ENCODE data around the gene GBF1.

GBF1 gene

GRCh38 chr10:102416283-102416682 is 171.0 kb downstream of the GBF1 start:
- H3K36me3 ChIP-seq (ENCODE audit: insufficient read depth, low read length): no peaks in the 10 kb centered on the region
- no peak overlapping the region for H3K27ac ChIP-seq (ENCODE audit: low read depth, low read length)
- no peaks in the 10 kb centered on the region for H3K9me3 ChIP-seq (ENCODE audit: low read length)
- no peak overlapping the region for H3K4me3 ChIP-seq (ENCODE audit: low read depth in 1 of 2, low read length in 2 of 2)
- H3K27me3 ChIP-seq (ENCODE audit: control insufficient read depth in 1 of 2, insufficient read depth in 2 of 2, low read length in 2 of 2): peaks cover 22 to 54% of the 10 kb centered on the region in 2 donors
- H3K9ac ChIP-seq (ENCODE audit: low read length): no peak overlapping the region
- peaks cover 18% of the 10 kb centered on the region for H3K4me1 ChIP-seq (ENCODE audit: insufficient read depth, low read length)

GRCh38 chr10:102416695-102417094 is 171.4 kb downstream of the GBF1 start:
- Histone ChIP-seq H3K9ac (ENCODE audit: low read length) (no peak overlapping the region), H3K36me3 (ENCODE audit: insufficient read depth, low read length) (no peaks in the 10 kb centered on the region), H3K27me3 (ENCODE audit: control insufficient read depth in 1 of 2, insufficient read depth in 2 of 2, low read length in 2 of 2) (peaks cover 22 to 50% of the 10 kb centered on the region in 2 donors), H3K4me3 (ENCODE audit: low read depth in 1 of 2, low read length in 2 of 2) (no peak overlapping the region), H3K27ac (ENCODE audit: low read depth, low read length) (no peak overlapping the region), H3K4me1 (ENCODE audit: insufficient read depth, low read length) (peaks cover 16% of the 10 kb centered on the region), H3K9me3 (ENCODE audit: low read length) (no peaks in the 10 kb centered on the region)

GRCh38 chr10:102418622-102419268 is 173.4 kb downstream of the GBF1 start, which contains the start of gene PSD:
PSD (minus strand) TSS chr10:102418785; CDS start chr10:102417038, 1,747 bp downstream.
- Histone ChIP-seq H3K27ac (ENCODE audit: low read depth, low read length) (no peak within 1 kb of the TSS), H3K36me3 (ENCODE audit: insufficient read depth, low read length) (peaks cover 10% of the 10 kb centered on the region), H3K9me3 (ENCODE audit: low read length) (no peaks in the 10 kb centered on the region), H3K9ac (ENCODE audit: low read length) (no peak within 1 kb of the TSS), H3K4me3 (ENCODE audit: low read depth in 1 of 2, low read length in 2 of 2) (peak within 1 kb of the TSS; percentile 12 to 86), H3K27me3 (ENCODE audit: control insufficient read depth in 1 of 2, insufficient read depth in 2 of 2, low read length in 2 of 2) (peaks cover 22 to 39% of the 10 kb centered on the region in 2 donors), H3K4me1 (ENCODE audit: insufficient read depth, low read length) (peaks cover 30% of the 10 kb centered on the region)

- Histone ChIP-seq H3K4me3 (ENCODE audit: low read depth in 1 of 2, low read length in 2 of 2) (peak overlapping the region; percentile 12 to 86), H3K27me3 (ENCODE audit: control insufficient read depth in 1 of 2, insufficient read depth in 2 of 2, low read length in 2 of 2) (peaks cover 22 to 37% of the 10 kb centered on the region in 2 donors), H3K27ac (ENCODE audit: low read depth, low read length) (peak overlapping the region; percentile 88), H3K9me3 (ENCODE audit: low read length) (no peaks in the 10 kb centered on the region), H3K4me1 (ENCODE audit: insufficient read depth, low read length) (peaks cover 30% of the 10 kb centered on the region), H3K9ac (ENCODE audit: low read length) (no peak overlapping the region), H3K36me3 (ENCODE audit: insufficient read depth, low read length) (peaks cover 18% of the 10 kb centered on the region)
Observed at GRCh38 chr10:102419269-102420180, 174.2 kb downstream of the GBF1 start.

GRCh38 chr10:102420181-102420713 is 174.9 kb downstream of the GBF1 start:
- H3K4me3 ChIP-seq (ENCODE audit: low read depth in 1 of 2, low read length in 2 of 2): peak overlapping the region; percentile 12 to 86
- peaks cover 16 to 29% of the 10 kb centered on the region in 2 donors for H3K27me3 ChIP-seq (ENCODE audit: control insufficient read depth in 1 of 2, insufficient read depth in 2 of 2, low read length in 2 of 2)
- no peaks in the 10 kb centered on the region for H3K9me3 ChIP-seq (ENCODE audit: low read length)
- peaks cover 20% of the 10 kb centered on the region for H3K36me3 ChIP-seq (ENCODE audit: insufficient read depth, low read length)
- peaks cover 30% of the 10 kb centered on the region for H3K4me1 ChIP-seq (ENCODE audit: insufficient read depth, low read length)
- peak overlapping the region; percentile 88 for H3K27ac ChIP-seq (ENCODE audit: low read depth, low read length)
- peak overlapping the region; percentile 81 for H3K9ac ChIP-seq (ENCODE audit: low read length)

- Histone ChIP-seq H3K27ac (ENCODE audit: low read depth, low read length) (peak within 1 kb of the TSS; percentile 88), H3K36me3 (ENCODE audit: insufficient read depth, low read length) (peaks cover 20% of the 10 kb centered on the region), H3K4me1 (ENCODE audit: insufficient read depth, low read length) (peaks cover 30% of the 10 kb centered on the region), H3K9ac (ENCODE audit: low read length) (peak within 1 kb of the TSS; percentile 81), H3K4me3 (ENCODE audit: low read depth in 1 of 2, low read length in 2 of 2) (peak within 1 kb of the TSS; percentile 59 to 86), H3K9me3 (ENCODE audit: low read length) (no peaks in the 10 kb centered on the region), H3K27me3 (ENCODE audit: control insufficient read depth in 1 of 2, insufficient read depth in 2 of 2, low read length in 2 of 2) (peaks cover 11 to 23% of the 10 kb centered on the region in 2 donors)
Observed at GRCh38 chr10:102420714-102421506, 175.6 kb downstream of the GBF1 start, which contains the start of gene FBXL15. FBXL15 (plus strand) TSS chr10:102420836; CDS start chr10:102421130, 294 bp downstream.

- peaks cover 30% of the 10 kb centered on the region for H3K4me1 ChIP-seq (ENCODE audit: insufficient read depth, low read length)
Observed at GRCh38 chr10:102421507-102421756, 176.1 kb downstream of the GBF1 start.

GRCh38 chr10:102421757-102422512 is 176.6 kb downstream of the GBF1 start:
- peaks cover 20% of the 10 kb centered on the region for H3K36me3 ChIP-seq (ENCODE audit: insufficient read depth, low read length)
- H3K9ac ChIP-seq (ENCODE audit: low read length): peak overlapping the region; percentile 81
- H3K4me1 ChIP-seq (ENCODE audit: insufficient read depth, low read length): peaks cover 30% of the 10 kb centered on the region
- no peaks in the 10 kb centered on the region for H3K9me3 ChIP-seq (ENCODE audit: low read length)
- H3K27ac ChIP-seq (ENCODE audit: low read depth, low read length): peak overlapping the region; percentile 88
- H3K4me3 ChIP-seq (ENCODE audit: low read depth in 1 of 2, low read length in 2 of 2): peak overlapping the region; percentile 59 to 86
- peaks cover 7 to 13% of the 10 kb centered on the region in 2 donors for H3K27me3 ChIP-seq (ENCODE audit: control insufficient read depth in 1 of 2, insufficient read depth in 2 of 2, low read length in 2 of 2)

More at GRCh38 chr10:102421507-102421756, 176.1 kb downstream of the GBF1 start:
- peak overlapping the region; percentile 59 to 86 for H3K4me3 ChIP-seq (ENCODE audit: low read depth in 1 of 2, low read length in 2 of 2)
- peak overlapping the region; percentile 88 for H3K27ac ChIP-seq (ENCODE audit: low read depth, low read length)
- peaks cover 7 to 18% of the 10 kb centered on the region in 2 donors for H3K27me3 ChIP-seq (ENCODE audit: control insufficient read depth in 1 of 2, insufficient read depth in 2 of 2, low read length in 2 of 2)
- peak overlapping the region; percentile 81 for H3K9ac ChIP-seq (ENCODE audit: low read length)
- H3K9me3 ChIP-seq (ENCODE audit: low read length): no peaks in the 10 kb centered on the region
- H3K36me3 ChIP-seq (ENCODE audit: insufficient read depth, low read length): peaks cover 20% of the 10 kb centered on the region

GRCh38 chr10:102422545-102423129 is 177.3 kb downstream of the GBF1 start:
- Histone ChIP-seq H3K4me1 (ENCODE audit: insufficient read depth, low read length) (peaks cover 30% of the 10 kb centered on the region), H3K9ac (ENCODE audit: low read length) (peak overlapping the region; percentile 81), H3K4me3 (ENCODE audit: low read depth in 1 of 2, low read length in 2 of 2) (peak overlapping the region; percentile 59 to 86), H3K36me3 (ENCODE audit: insufficient read depth, low read length) (peaks cover 20% of the 10 kb centered on the region), H3K9me3 (ENCODE audit: low read length) (no peaks in the 10 kb centered on the region), H3K27me3 (ENCODE audit: control insufficient read depth in 1 of 2, insufficient read depth in 2 of 2, low read length in 2 of 2) (peaks cover 7 to 8% of the 10 kb centered on the region in 2 donors), H3K27ac (ENCODE audit: low read depth, low read length) (peak overlapping the region; percentile 88)

GRCh38 chr10:102423372-102423968 is 178.1 kb downstream of the GBF1 start:
- Histone ChIP-seq H3K9ac (ENCODE audit: low read length) (no peak overlapping the region), H3K4me1 (ENCODE audit: insufficient read depth, low read length) (peaks cover 30% of the 10 kb centered on the region), H3K27ac (ENCODE audit: low read depth, low read length) (no peak overlapping the region), H3K36me3 (ENCODE audit: insufficient read depth, low read length) (peaks cover 20% of the 10 kb centered on the region), H3K4me3 (ENCODE audit: low read depth in 1 of 2, low read length in 2 of 2) (peak overlapping the region in 1 of 2 donors; percentile 86), H3K9me3 (ENCODE audit: low read length) (no peaks in the 10 kb centered on the region), H3K27me3 (ENCODE audit: control insufficient read depth in 1 of 2, insufficient read depth in 2 of 2, low read length in 2 of 2) (peaks cover 0 to under 1% of the 10 kb centered on the region in 2 donors)
